Thoracic aorta (tissue), 2 donors: ENCODE results near the gene PTPN1. TPM values are rescaled to one million over a fixed set of nuclear protein-coding genes. Genes with fewer than 3 reads are reported as not detected.
"Not testable (repeated sequence)": the region's sequence is repeated elsewhere in the genome, so short reads cannot be mapped to it uniquely, and the experiment has no call there.

ENCODE experiments used
- ATAC-seq: fragments of 150-250 bp; one replicate; pipeline ENCODE4 v1.8.0; 2017; ENCODE audit warnings: low read depth; ENCODE audit not compliant: insufficient number of reproducible peaks, low FRiP score
- DNase-seq: peaks from one replicate; pipeline ENCODE4 v3.0.0-alpha.2; 2020; ENCODE audit warnings: low spot score
- H3K27ac ChIP-seq, 2 donors: fragments of 200-600 bp; sonication (generic); 1 replicate in 1 of 2; 2 replicates in 1 of 2; pipeline ENCODE4 v1.5.1; 2016; ENCODE audit warnings: mild to moderate bottlenecking in 2 of 2, moderate library complexity in 2 of 2
- H3K27me3 ChIP-seq: fragments of 200-600 bp; sonication (generic); replicated peaks from 2 replicates; pipeline ENCODE4 v1.6.0; 2016; ENCODE audit warnings: mild to moderate bottlenecking; ENCODE audit not compliant: insufficient read depth
- H3K36me3 ChIP-seq: fragments of 200-600 bp; sonication (generic); one replicate; pipeline ENCODE4 v1.5.1; 2016
- H3K4me1 ChIP-seq, 2 donors: fragments of 200-600 bp; sonication (generic); 1 replicate in 1 of 2; 2 replicates in 1 of 2; pipeline versions ENCODE4 v1.5.1 to v1.6.0; 2016; ENCODE audit warnings: low read depth in 2 of 2, mild to moderate bottlenecking in 1 of 2; ENCODE audit not compliant: control insufficient read depth in 1 of 2
- H3K4me3 ChIP-seq: fragments of 200-600 bp; sonication (generic); 2 replicates; pipeline ENCODE4 v1.5.1; 2016; ENCODE audit warnings: mild to moderate bottlenecking
- H3K9me3 ChIP-seq: fragments of 200-600 bp; sonication (generic); 2 replicates; pipeline ENCODE4 v1.5.1; 2016
- total RNA-seq, 2 donors: library from RNA; depleted of rRNA; stranded (reverse); fragments of >200 nt; gene quantifications; one replicate each; pipeline versions ENCODE4 v1.1.0 to v1.2.3, GENCODE V29; 2016
- TF ChIP-seq, protein P1 (sequence below): fragments of 200-600 bp; sonication (generic); IDR thresholded peaks from one replicate; pipeline ENCODE4 v1.5.1; 2019; ENCODE audit warnings: antibody characterized with exemption

The PTPN1 gene
- total RNA-seq, 2 donors from 2014 or later, result 32.5 to 68.9 TPM

GRCh38 chr20:50595988-50596693, 86.0 kb downstream of the PTPN1 start:
- Histone ChIP-seq H3K27ac (no peak overlapping the region), H3K4me1 (peaks cover 0 to 10% of the 10 kb centered on the region in 2 donors), H3K9me3 (no peaks in the 10 kb centered on the region), H3K4me3 (no peak overlapping the region), H3K27me3 (no peaks in the 10 kb centered on the region), H3K36me3 (no peaks in the 10 kb centered on the region)
- no peak for DNase-seq
- TF ChIP-seq, protein P1, sequence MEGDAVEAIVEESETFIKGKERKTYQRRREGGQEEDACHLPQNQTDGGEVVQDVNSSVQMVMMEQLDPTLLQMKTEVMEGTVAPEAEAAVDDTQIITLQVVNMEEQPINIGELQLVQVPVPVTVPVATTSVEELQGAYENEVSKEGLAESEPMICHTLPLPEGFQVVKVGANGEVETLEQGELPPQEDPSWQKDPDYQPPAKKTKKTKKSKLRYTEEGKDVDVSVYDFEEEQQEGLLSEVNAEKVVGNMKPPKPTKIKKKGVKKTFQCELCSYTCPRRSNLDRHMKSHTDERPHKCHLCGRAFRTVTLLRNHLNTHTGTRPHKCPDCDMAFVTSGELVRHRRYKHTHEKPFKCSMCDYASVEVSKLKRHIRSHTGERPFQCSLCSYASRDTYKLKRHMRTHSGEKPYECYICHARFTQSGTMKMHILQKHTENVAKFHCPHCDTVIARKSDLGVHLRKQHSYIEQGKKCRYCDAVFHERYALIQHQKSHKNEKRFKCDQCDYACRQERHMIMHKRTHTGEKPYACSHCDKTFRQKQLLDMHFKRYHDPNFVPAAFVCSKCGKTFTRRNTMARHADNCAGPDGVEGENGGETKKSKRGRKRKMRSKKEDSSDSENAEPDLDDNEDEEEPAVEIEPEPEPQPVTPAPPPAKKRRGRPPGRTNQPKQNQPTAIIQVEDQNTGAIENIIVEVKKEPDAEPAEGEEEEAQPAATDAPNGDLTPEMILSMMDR, result no peak
- ATAC-seq, result no peak

- Histone ChIP-seq H3K9me3 (no peaks in the 10 kb centered on the region), H3K4me1 (peaks cover 0 to 10% of the 10 kb centered on the region in 2 donors), H3K36me3 (no peaks in the 10 kb centered on the region), H3K4me3 (no peak overlapping the region), H3K27me3 (no peaks in the 10 kb centered on the region), H3K27ac (no peak overlapping the region)
- no peak for ATAC-seq
- TF ChIP-seq, protein P1, result no peak
- DNase-seq, result no peak
These were observed 86.5 kb downstream of the PTPN1 start for GRCh38 chr20:50596694-50597021.

- DNase-seq, result no peak
- H3K36me3 ChIP-seq, result no peaks in the 10 kb centered on the region
- peaks cover 0 to 2% of the 10 kb centered on the region in 2 donors for H3K4me1 ChIP-seq
- H3K27ac ChIP-seq, result no peak overlapping the region
- TF ChIP-seq, protein P1, result no peak
- H3K9me3 ChIP-seq, result no peaks in the 10 kb centered on the region
- ATAC-seq, result no peak
- H3K27me3 ChIP-seq, result no peaks in the 10 kb centered on the region
- H3K4me3 ChIP-seq, result no peak overlapping the region
These were observed 87.3 kb downstream of the PTPN1 start for GRCh38 chr20:50597406-50597969.

DNA sequence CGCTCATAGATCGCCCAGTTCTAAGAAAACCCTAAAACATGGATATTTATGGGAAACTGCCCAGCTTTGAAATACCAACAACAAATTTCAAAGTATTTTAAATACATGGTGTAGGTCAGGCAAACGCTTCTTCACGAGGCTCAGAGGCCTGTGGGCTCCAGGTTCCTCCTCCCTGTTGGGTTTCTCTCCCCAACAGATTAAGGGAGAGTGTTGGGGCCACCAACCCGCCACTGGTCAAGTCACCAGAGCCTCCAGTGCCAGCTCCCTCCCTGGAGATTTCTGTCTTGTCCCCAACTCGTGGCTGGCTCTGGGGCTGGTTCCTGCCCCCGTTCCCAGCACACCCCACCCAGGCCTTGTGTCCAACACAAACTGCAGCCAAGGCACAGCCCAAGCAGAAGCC, 87.9 kb downstream of the PTPN1 start:
- no peaks in the 10 kb centered on the region for H3K9me3 ChIP-seq
- ATAC-seq, result no peak
- H3K27me3 ChIP-seq, result no peaks in the 10 kb centered on the region
- DNase-seq, result no peak
- no peaks in the 10 kb centered on the region for H3K4me1 ChIP-seq
- no peak overlapping the region for H3K27ac ChIP-seq
- TF ChIP-seq, protein P1, result no peak
- no peak overlapping the region for H3K4me3 ChIP-seq
- no peaks in the 10 kb centered on the region for H3K36me3 ChIP-seq

- DNase-seq, H3K27me3 ChIP-seq, ATAC-seq: not testable (repeated sequence)
These were observed 88.6 kb downstream of the PTPN1 start for GRCh38 chr20:50598768-50599167.

More at GRCh38 chr20:50598768-50599167, 88.6 kb downstream of the PTPN1 start:
- not testable (repeated sequence) for H3K4me3 ChIP-seq, H3K4me1 ChIP-seq, H3K9me3 ChIP-seq, H3K36me3 ChIP-seq, H3K27ac ChIP-seq
